Hematopoietic multipotent progenitor cell treated with erythropoietin and hydrocortisone succinate and interleukin-3 and kit ligand, for 15 days (in vitro differentiated cells): ENCODE data around the gene CAVIN1.
"Not testable (repeated sequence)": the region's sequence is repeated elsewhere in the genome, so short reads cannot be mapped to it uniquely, and the experiment has no call there.

Experiments
- DNase-seq: peaks from one replicate; pipeline ENCODE4 v3.0.0-alpha.2; 2015; ENCODE audit warnings: low spot score

Gene CAVIN1

GRCh38 chr17:42422958-42423712, at the start of gene CAVIN1:
TSS of gene CAVIN1 (minus strand) at chr17:42423256. CDS start at chr17:42423097, 159 bp downstream.
- peak; percentile 55 for DNase-seq

DNA sequence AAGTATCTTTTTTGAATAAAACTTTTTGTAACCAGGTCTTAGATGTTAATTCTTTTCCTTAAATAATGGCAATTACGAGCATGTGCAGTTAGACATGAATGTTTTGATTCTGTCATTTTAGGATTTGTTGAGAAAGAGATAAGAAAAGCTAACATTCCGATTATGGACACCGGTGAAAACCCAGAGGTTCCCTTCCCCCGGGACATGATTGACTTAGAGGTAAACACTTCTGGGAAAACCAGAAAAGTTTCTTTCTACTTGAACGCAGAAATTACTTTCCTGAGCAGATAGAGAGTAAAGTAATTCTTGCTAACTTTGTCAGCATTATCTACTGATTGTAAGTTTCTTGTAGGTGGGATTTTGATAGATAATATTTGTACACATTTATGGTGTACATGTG, 44.8 kb upstream of the CAVIN1 start:
- DNase-seq = no peak

GRCh38 chr17:42463976-42464400, 40.9 kb upstream of the CAVIN1 start:
- no peak for DNase-seq

GRCh38 chr17:42460371-42460770, 37.3 kb upstream of the CAVIN1 start:
- no peak for DNase-seq

DNA sequence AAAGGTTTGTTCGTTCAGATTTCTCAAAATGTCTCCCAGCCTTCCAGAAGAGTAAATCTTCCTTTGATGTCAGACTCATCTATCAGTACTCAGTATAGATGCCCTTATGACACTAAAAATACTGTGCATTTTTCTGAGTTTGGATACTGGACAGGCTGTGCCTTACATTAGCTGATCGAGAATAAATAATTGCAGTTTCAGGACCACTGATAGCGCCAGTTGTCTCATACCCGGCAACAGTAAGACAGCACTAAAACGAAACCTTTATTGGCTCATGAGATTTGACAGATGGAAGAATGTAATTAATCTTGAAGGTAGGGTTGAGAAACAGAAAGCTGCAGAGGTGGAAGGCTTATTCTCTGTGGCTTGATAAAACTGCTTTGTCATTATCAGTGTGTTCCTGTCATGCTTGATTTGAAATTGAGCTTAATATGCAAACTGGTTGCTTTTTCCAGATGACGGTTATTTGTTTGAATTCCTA, 36.8 kb upstream of the CAVIN1 start:
- DNase-seq = peak; percentile 64

GRCh38 chr17:42459256-42459800, 36.3 kb upstream of the CAVIN1 start:
- DNase-seq = peak; percentile 77

GRCh38 chr17:42458497-42459255, 35.6 kb upstream of the CAVIN1 start, which contains the start of gene ATP6V0A1:
TSS of gene ATP6V0A1 (plus strand) at chr17:42458878. CDS start at chr17:42460895, 2,017 bp downstream.
- peak; percentile 90 for DNase-seq

GRCh38 chr17:42457107-42457792, 34.2 kb upstream of the CAVIN1 start:
- DNase-seq = no peak

DNA sequence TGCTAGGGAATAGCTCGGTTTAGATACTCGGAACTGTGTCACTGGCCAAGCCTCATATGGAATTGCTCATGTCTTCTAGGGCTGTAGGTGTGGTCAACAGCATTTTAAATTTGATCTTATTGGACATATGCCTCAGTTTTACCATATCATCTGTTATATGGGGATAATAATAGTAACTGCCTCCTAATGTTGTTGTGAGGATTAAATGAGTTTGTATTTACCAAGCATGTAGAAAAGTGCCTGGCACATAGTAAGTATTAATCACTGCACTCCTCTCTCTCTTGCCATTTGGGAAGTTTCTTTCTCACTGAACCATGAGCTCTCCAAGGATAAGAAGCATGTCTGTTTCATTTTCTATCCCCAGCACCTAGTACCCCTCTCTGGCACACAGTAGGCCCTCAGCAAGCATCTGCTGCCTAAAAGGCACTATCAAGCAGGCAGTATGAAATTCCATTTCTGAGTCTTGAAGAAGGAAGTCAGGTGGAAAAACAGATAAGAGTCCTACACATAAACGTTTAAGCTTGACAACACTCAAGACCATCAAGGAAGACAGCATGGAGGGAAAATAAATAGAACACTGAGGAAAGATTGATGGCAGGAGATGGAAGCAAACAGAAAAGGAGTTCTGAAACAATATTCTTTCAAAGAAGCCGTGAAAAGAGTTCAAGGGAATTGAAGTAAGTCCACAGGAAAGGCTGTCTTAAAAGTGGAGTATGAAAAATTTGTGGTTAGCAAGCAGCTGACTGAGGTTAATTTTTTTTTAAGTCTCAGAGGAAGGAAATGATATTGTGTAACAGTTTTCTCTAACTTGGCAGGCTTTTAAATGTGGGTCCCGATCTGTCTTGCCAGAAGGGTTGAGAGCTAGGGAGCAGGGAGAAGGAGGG, 33.4 kb upstream of the CAVIN1 start:
- DNase-seq = peak; percentile 29

DNA sequence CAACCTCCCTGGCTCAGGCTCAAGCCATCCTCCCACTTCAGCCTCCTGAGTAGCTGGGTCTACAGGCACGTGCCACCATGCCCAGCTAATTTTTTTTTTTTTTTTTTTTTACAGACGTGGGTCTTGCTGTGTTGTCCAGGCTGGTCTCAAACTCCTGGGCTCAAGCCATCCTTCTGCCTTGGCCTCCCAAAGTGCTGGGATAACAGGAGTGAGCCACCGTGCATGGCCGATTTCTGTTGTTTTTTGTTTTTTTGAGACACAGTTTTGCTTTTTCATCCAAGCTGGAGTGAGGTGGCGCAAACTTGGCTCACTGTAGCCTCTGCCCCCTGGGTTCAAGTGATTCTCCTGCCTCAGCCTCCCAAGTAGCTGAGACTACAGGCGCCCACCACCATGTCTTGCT, 31.9 kb upstream of the CAVIN1 start:
- not testable (repeated sequence) for DNase-seq

DNA sequence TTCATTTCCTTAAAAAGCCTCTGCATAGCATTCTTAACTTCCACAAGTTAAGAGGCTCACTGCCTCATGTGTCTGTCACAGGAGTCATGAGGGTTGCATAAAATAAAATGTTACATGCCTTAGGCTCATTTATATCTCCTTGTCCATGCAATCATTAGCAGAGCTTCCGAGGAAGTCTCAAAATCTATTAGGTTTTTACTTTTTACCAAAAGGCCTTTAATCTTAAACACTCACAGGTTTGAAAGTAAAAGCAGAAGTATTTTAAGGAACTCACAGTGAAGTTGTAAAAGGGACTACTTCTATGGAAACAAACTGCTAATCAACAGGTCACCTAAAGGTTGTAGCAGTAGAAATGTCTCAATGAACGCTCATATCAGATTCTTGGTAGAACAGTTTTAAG, 30.4 kb upstream of the CAVIN1 start:
- no peak for DNase-seq

- not testable (repeated sequence) for DNase-seq
Measured at GRCh38 chr17:42451270-42451669, 28.2 kb upstream of the CAVIN1 start.

DNA sequence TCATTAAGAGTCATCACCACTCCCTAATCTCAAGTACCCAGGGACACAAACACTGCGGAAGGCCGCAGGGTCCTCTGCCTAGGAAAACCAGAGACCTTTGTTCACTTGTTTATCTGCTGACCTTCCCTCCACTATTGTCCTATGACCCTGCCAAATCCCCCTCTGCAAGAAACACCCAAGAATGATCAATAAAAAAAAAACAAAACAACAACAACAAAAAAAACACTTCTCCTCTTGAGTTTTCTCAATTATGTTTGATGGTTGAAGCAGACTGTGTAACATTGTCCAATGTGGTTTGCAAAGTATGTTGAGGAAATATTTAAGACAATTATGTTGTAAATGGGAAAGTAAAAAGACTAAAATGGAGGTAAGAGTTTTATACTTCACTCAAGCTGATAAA, 26.8 kb upstream of the CAVIN1 start:
- not testable (repeated sequence) for DNase-seq

DNA sequence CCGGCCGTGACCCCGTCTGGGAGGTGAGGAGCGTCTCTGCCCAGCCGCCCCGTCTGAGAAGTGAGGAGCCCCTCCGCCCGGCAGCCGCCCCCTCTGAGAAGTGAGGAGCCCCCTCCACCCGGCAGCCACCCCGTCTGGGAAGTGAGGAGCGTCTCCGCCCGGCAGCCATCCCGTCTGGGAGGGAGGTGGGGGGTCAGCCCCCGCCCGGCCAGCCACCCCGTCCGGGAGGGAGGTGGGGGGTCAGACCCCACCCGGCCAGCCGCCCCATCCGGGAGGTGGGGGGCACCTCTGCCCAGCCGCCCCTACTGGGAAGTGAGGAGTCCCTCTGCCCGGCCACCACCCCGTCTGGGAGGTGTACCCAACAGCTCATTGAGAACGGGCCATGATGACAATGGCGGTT, 26.1 kb upstream of the CAVIN1 start:
- not testable (repeated sequence) for DNase-seq

DNA sequence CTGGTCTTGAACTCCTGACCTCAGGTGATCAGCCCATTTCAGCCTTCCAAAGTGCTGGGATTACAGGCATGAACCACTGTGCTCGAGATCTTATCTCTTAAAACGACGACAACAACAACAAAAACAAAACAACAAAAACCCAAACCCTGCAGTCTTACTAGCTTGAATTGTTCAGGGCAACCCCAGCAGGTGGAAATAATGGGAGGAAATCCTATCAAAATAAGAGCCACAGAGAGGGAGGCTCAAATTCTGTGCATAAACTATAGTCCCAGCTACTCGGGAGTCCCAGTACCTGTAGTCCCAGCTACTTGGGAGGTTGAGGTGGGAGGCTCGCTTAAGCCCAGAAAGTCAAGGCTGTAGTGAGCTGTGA, 19.1 kb upstream of the CAVIN1 start:
- DNase-seq = no peak

GRCh38 chr17:42441371-42442195, 18.5 kb upstream of the CAVIN1 start:
- no peak for DNase-seq

DNA sequence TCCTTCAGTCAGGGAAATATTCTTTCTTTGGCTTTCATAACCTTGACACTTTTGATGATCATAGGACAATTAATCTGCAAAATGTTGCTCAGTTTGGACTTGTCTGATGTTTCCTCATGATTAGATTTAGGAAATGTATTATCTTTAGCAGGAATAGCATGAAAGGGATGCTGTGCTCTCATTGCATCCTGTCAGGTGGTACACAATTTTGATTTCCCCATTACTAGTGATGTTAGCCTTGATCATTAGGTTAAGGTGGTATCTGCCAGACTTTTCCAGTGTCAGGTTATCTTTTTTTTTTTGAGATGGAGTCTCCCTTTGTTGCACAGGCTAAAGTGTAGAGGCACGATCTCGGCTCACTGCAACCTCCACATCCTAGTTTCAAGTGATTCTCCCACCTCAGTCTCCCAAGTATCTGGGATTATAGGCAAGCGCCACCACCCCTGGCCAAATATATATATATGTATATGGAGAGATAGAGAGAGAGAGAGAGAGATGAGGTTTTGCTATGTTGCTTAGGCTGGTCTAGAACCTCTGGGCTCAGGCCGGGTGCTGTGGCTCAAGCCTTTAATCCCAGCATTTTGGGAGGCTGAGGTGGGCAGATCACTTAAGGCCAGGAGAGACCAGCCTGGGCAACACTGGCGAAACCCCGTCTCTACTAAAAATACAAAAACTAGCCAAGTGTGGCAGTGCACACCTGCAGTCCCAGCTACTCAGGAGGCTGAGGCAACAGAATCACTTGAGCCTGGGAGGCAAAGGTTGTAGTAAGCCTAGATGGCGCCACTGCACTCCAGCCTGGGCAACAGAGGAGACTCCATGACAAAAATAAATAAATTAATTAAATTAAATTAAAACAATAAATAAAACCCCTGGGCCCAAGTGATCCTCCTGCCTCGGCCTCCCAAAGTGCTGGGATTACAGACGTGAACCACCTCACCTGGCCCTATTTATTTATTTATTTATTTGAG, 15.8 kb upstream of the CAVIN1 start:
- DNase-seq = peak; percentile 32

GRCh38 chr17:42436391-42436790, 13.3 kb upstream of the CAVIN1 start:
- DNase-seq = no peak

DNA sequence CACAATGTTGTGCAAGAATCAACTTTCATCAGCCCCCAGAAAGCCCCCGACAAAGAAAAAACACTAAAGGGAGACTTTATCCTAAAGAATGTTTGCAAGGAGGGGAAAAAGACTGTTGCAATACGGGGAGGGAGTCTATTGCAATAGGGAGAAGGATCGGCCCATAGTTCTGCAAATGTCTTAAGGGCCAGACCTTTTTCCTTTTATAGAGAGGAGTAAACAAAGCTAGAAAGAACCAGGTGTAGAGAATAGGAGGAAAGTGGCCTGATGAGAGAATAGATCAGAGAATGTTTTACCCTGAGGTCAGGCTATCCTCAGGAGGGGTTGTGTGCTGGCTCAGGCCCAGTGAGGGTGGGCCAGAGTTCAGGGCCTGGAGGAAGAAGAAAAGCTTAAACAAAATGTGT, 8.7 kb upstream of the CAVIN1 start:
- DNase-seq = no peak
